SU-DHL-6 (cell line): ENCODE results near the gene TPO.

Experiments
- H2AFZ ChIP-seq: fragments of 200-600 bp; sonication (generic); 2 replicates; pipeline ENCODE4 v1.6.1; 2014; ENCODE audit warnings: low read depth, mild to moderate bottlenecking, moderate library complexity, mixed read lengths, antibody characterized with exemption, low read length; ENCODE audit not compliant: severe bottlenecking
- H3F3A ChIP-seq: fragments of 200-600 bp; shearing (Covaris generic); 2 replicates; pipeline ENCODE4 v1.6.0; 2016; ENCODE audit warnings: antibody characterized with exemption, mild to moderate bottlenecking; ENCODE audit not compliant: insufficient read depth
- H3K27ac ChIP-seq: fragments of 200-600 bp; sonication (generic); 2 replicates; pipeline ENCODE4 v1.5.1; 2016; ENCODE audit warnings: low read depth, mild to moderate bottlenecking, low read length, moderate library complexity, mixed read lengths
- H3K27me3 ChIP-seq: fragments of 200-600 bp; sonication (generic), shearing (Covaris generic); 2 replicates; pipeline ENCODE4 v1.6.0; 2014; ENCODE audit warnings: mild to moderate bottlenecking, low read length
- H3K36me3 ChIP-seq: fragments of 200-600 bp; sonication (generic); 2 replicates; pipeline ENCODE4 v1.6.1; 2014; ENCODE audit warnings: mild to moderate bottlenecking, low read length, mixed read lengths
- H3K4me2 ChIP-seq: fragments of 300-600, 200-600 bp; shearing (Covaris generic), sonication (generic); 2 replicates; pipeline ENCODE4 v1.6.0; 2014; ENCODE audit warnings: low read length, low read depth, mild to moderate bottlenecking; ENCODE audit not compliant: poor library complexity, severe bottlenecking
- H3K4me3 ChIP-seq: fragments of 200-600 bp; sonication (generic); 2 replicates; pipeline ENCODE4 v1.5.1; 2014; ENCODE audit warnings: antibody characterized with exemption, low read length, mild to moderate bottlenecking, mixed read lengths; ENCODE audit not compliant: insufficient read depth, poor library complexity, severe bottlenecking
- H3K79me2 ChIP-seq: fragments of 200-600 bp; sonication (generic); 2 replicates; pipeline ENCODE4 v1.6.1; 2014; ENCODE audit warnings: mild to moderate bottlenecking, low read length, moderate library complexity; ENCODE audit not compliant: insufficient read depth
- H3K9ac ChIP-seq: fragments of 200-600 bp; sonication (generic); 2 replicates; pipeline ENCODE4 v1.7.0; 2014; ENCODE audit warnings: mild to moderate bottlenecking, low read length
- H3K9me2 ChIP-seq: fragments of 200-600 bp; sonication (generic); replicated peaks from 2 replicates; pipeline ENCODE4 v1.6.1; 2014; ENCODE audit warnings: low read length; ENCODE audit not compliant: insufficient read depth
- H3K9me3 ChIP-seq: fragments of 200-600 bp; sonication (generic); 2 replicates; pipeline ENCODE4 v1.6.1; 2014; ENCODE audit warnings: low read length, mixed read lengths; ENCODE audit not compliant: insufficient read depth
- H4K20me1 ChIP-seq: fragments of 200-600 bp; sonication (generic); 2 replicates; pipeline ENCODE4 v1.6.1; 2014; ENCODE audit warnings: low read depth, mild to moderate bottlenecking, antibody characterized with exemption, low read length, moderate library complexity, mixed read lengths
- CTCF ChIP-seq: fragments of 200-600 bp; sonication (generic); IDR thresholded peaks from one replicate; pipeline ENCODE4 v1.5.1; 2017; ENCODE audit warnings: antibody characterized with exemption, mild to moderate bottlenecking, low read length, moderate library complexity; ENCODE audit not compliant: insufficient read depth, poor library complexity, severe bottlenecking
- EZH2phosphoT487 ChIP-seq: fragments of 200-600 bp; sonication (generic), shearing (Covaris generic); conservative IDR thresholded peaks from 2 replicates; pipeline ENCODE4 v1.6.1; 2018; ENCODE audit warnings: mild to moderate bottlenecking, antibody characterized with exemption, low read length, moderate library complexity, mixed read lengths

The TPO gene

GRCh38 chr2:1393321-1393720 lies 19.9 kb upstream of the TPO start:
- no peaks in the 10 kb centered on the region for H3K27me3 ChIP-seq
- TF ChIP-seq CTCF, result no peak
- TF ChIP-seq EZH2phosphoT487, result no peak
- H3K4me3 ChIP-seq, result no peak overlapping the region
- H3F3A ChIP-seq, result no peaks in the 10 kb centered on the region
- no peak overlapping the region for H3K4me2 ChIP-seq
- H3K9ac ChIP-seq, result no peak overlapping the region
- H3K27ac ChIP-seq, result no peak overlapping the region
- H2AFZ ChIP-seq, result no peak overlapping the region
- H3K79me2 ChIP-seq, result no peaks in the 10 kb centered on the region
- no peaks in the 10 kb centered on the region for H4K20me1 ChIP-seq
- no peaks in the 10 kb centered on the region for H3K36me3 ChIP-seq
- H3K9me3 ChIP-seq, result no peaks in the 10 kb centered on the region
- H3K9me2 ChIP-seq, result no peaks in the 10 kb centered on the region

- H3K36me3 ChIP-seq, result no peaks in the 10 kb centered on the region
- no peak overlapping the region for H3K4me2 ChIP-seq
- H2AFZ ChIP-seq, result no peak overlapping the region
- no peak overlapping the region for H3K4me3 ChIP-seq
- no peaks in the 10 kb centered on the region for H3K79me2 ChIP-seq
- H3K9ac ChIP-seq, result no peak overlapping the region
- no peak for TF ChIP-seq CTCF
- TF ChIP-seq EZH2phosphoT487, result no peak
- H3F3A ChIP-seq, result no peaks in the 10 kb centered on the region
- no peaks in the 10 kb centered on the region for H3K27me3 ChIP-seq
- no peak overlapping the region for H3K27ac ChIP-seq
- no peaks in the 10 kb centered on the region for H4K20me1 ChIP-seq
- no peaks in the 10 kb centered on the region for H3K9me2 ChIP-seq
- H3K9me3 ChIP-seq, result no peaks in the 10 kb centered on the region
These were observed 18.4 kb upstream of the TPO start for GRCh38 chr2:1394709-1395408.

GRCh38 chr2:1397350-1397749 lies 15.9 kb upstream of the TPO start:
- Histone ChIP-seq H4K20me1 (no peaks in the 10 kb centered on the region), H3K4me2 (no peak overlapping the region), H3K4me3 (no peak overlapping the region), H3K9ac (no peak overlapping the region), H3F3A (no peaks in the 10 kb centered on the region), H3K36me3 (no peaks in the 10 kb centered on the region), H3K27me3 (no peaks in the 10 kb centered on the region), H3K9me2 (no peaks in the 10 kb centered on the region), H3K79me2 (no peaks in the 10 kb centered on the region), H2AFZ (no peak overlapping the region), H3K27ac (no peak overlapping the region), H3K9me3 (no peaks in the 10 kb centered on the region)
- no peak for TF ChIP-seq EZH2phosphoT487
- TF ChIP-seq CTCF, result no peak
